H1 (cell line): ENCODE data around the gene WHAMM. TPM values are rescaled to one million over a fixed set of nuclear protein-coding genes. Genes with fewer than 3 reads are reported as not detected.

Source experiments
- CTCF ChIA-PET: fragments of 300-600 bp; sonication (Branson Sonifier 250); formaldehyde crosslinking; loops from one replicate; lab custom pipeline; 2021; ENCODE audit not compliant: partially characterized antibody; lab: Charles Lee
- POLR2A ChIA-PET: fragments of 300-600 bp; sonication (Branson Sonifier 250); formaldehyde crosslinking; loops from one replicate; lab custom pipeline; 2021; ENCODE audit warnings: inconsistent platforms; ENCODE audit not compliant: partially characterized antibody; lab: Charles Lee
- DNase-seq, 2 experiments: peaks; one replicate each; pipeline versions ENCODE4 v3.0.0 to v3.0.0-alpha.2; 2010 to 2022; ENCODE audit warnings: low spot score in 2 of 2, low read depth in 1 of 2, mixed read lengths in 1 of 2
- FAIRE-seq: peaks from 2 replicates; lab custom pipeline; 2011; peaks lifted over from hg19 to GRCh38; lab: Jason Lieb, UNC
- H2AFZ ChIP-seq: 2 replicates; pipeline ENCODE4 v1.8.1; 2012; ENCODE audit warnings: low read length, inconsistent platforms
- H2AK5ac ChIP-seq: 2 replicates; pipeline ENCODE4 v1.6.1; 2013; ENCODE audit warnings: low read depth, low read length
- H2BK120ac ChIP-seq: replicated peaks from 2 replicates; pipeline ENCODE3; 2013; ENCODE audit warnings: low read depth, low read length, inconsistent platforms
- H2BK12ac ChIP-seq: 2 replicates; pipeline ENCODE4 v1.6.1; 2013; ENCODE audit warnings: low read depth, low read length
- H2BK15ac ChIP-seq: 2 replicates; pipeline ENCODE4 v1.6.1; 2013; ENCODE audit warnings: low read length
- H2BK20ac ChIP-seq: 2 replicates; pipeline ENCODE4 v1.6.1; 2013; ENCODE audit warnings: low read length
- H2BK5ac ChIP-seq: 2 replicates; pipeline ENCODE4 v1.6.1; 2013; ENCODE audit warnings: low read depth, low read length
- H3K14ac ChIP-seq: 2 replicates; pipeline ENCODE4 v1.6.1; 2013; ENCODE audit warnings: inconsistent platforms; ENCODE audit not compliant: insufficient read length
- H3K18ac ChIP-seq: 2 replicates; pipeline ENCODE4 v1.6.1; 2013; ENCODE audit warnings: low read length; ENCODE audit errors: extremely low read depth
- H3K23ac ChIP-seq: 2 replicates; pipeline ENCODE4 v1.6.1; 2013; ENCODE audit warnings: inconsistent platforms; ENCODE audit not compliant: insufficient read length
- H3K23me2 ChIP-seq: 2 replicates; pipeline ENCODE4 v1.6.1; 2013; ENCODE audit warnings: low read depth, low read length
- H3K27ac ChIP-seq: 2 replicates; pipeline ENCODE4 v1.6.1; 2011; ENCODE audit warnings: low read depth, low read length, inconsistent platforms
- H3K27me3 ChIP-seq, 4 experiments: replicated peaks in 1 of 4; 1 replicate in 1 of 4; 2 replicates in 3 of 4; pipeline versions ENCODE4 v1.6.1 to v1.8.1; 2011 to 2013; ENCODE audit warnings: low read length in 3 of 4, mild to moderate bottlenecking in 3 of 4, inconsistent platforms in 2 of 4, mixed read lengths in 2 of 4, moderate library complexity in 1 of 4; ENCODE audit not compliant: control insufficient read depth in 3 of 4, insufficient read depth in 3 of 4; ENCODE audit errors: extremely low read depth in 1 of 4
- H3K36me3 ChIP-seq, 4 experiments: 2 replicates each; pipeline versions ENCODE4 v1.6.1 to v1.8.1; 2011 to 2013; ENCODE audit warnings: mild to moderate bottlenecking in 4 of 4, low read length in 3 of 4, moderate library complexity in 2 of 4, control low read depth in 1 of 4, inconsistent platforms in 1 of 4; ENCODE audit not compliant: insufficient read depth in 4 of 4, control insufficient read depth in 2 of 4
- H3K4ac ChIP-seq: replicated peaks from 2 replicates; pipeline ENCODE3; 2013; ENCODE audit warnings: low read length, low read depth, mixed read lengths, inconsistent platforms; ENCODE audit not compliant: insufficient read length
- H3K4me1 ChIP-seq, 4 experiments: replicated peaks in 1 of 4; 1 replicate in 1 of 4; 2 replicates in 3 of 4; pipeline versions ENCODE4 v1.6.1 to v1.8.1; 2011 to 2013; ENCODE audit warnings: low read length in 3 of 4, inconsistent platforms in 2 of 4, mixed read lengths in 1 of 4; ENCODE audit not compliant: insufficient read depth in 4 of 4, control insufficient read depth in 3 of 4
- H3K4me2 ChIP-seq, 2 experiments: 2 replicates each; pipeline versions ENCODE4 v1.6.1 to v1.8.1; 2011 to 2013; ENCODE audit warnings: low read depth in 2 of 2, low read length in 2 of 2, control low read depth in 1 of 2, inconsistent platforms in 1 of 2, mild to moderate bottlenecking in 1 of 2; ENCODE audit not compliant: insufficient read depth in 1 of 2
- H3K4me3 ChIP-seq, 4 experiments: fragments of 200-600, 300-600 bp in 1 of 4; sonication (generic), shearing (Covaris generic), sonication (Bioruptor Twin) in 1 of 4; 2 replicates each; pipeline versions ENCODE4 v1.5.1 to v1.8.1; 2011 to 2016; ENCODE audit warnings: low read length in 4 of 4, low read depth in 3 of 4, control low read depth in 2 of 4, inconsistent platforms in 2 of 4, mild to moderate bottlenecking in 2 of 4, mixed read lengths in 1 of 4, moderate library complexity in 1 of 4; ENCODE audit not compliant: insufficient read depth in 2 of 4; ENCODE audit errors: extremely low read depth in 1 of 4
- H3K56ac ChIP-seq: replicated peaks from 2 replicates; pipeline ENCODE3; 2013; ENCODE audit warnings: low read depth, mild to moderate bottlenecking, mixed read lengths, low read length, inconsistent platforms; ENCODE audit not compliant: insufficient read length
- H3K79me1 ChIP-seq: 2 replicates; pipeline ENCODE4 v1.6.1; 2013; ENCODE audit warnings: low read depth, low read length, control low read depth
- H3K79me2 ChIP-seq, 2 experiments: 2 replicates each; pipeline versions ENCODE4 v1.6.1 to v1.8.1; 2012 to 2013; ENCODE audit warnings: low read length in 2 of 2, mild to moderate bottlenecking in 2 of 2, inconsistent platforms in 1 of 2; ENCODE audit not compliant: insufficient read depth in 2 of 2, control insufficient read depth in 1 of 2
- H3K9ac ChIP-seq, 4 experiments: replicated peaks in 1 of 4; 1 replicate in 1 of 4; 2 replicates in 3 of 4; pipeline versions ENCODE4 v1.6.1 to v1.8.1; 2011 to 2013; ENCODE audit warnings: low read depth in 3 of 4, low read length in 3 of 4, control low read depth in 2 of 4, mild to moderate bottlenecking in 2 of 4, moderate library complexity in 2 of 4, inconsistent platforms in 1 of 4; ENCODE audit errors: extremely low read depth in 1 of 4
- H3K9me3 ChIP-seq, 2 experiments: 2 replicates each; pipeline versions ENCODE4 v1.6.1 to v1.8.1; 2012 to 2013; ENCODE audit warnings: mild to moderate bottlenecking in 2 of 2, moderate library complexity in 2 of 2, control low read depth in 1 of 2, inconsistent platforms in 1 of 2, low read depth in 1 of 2, low read length in 1 of 2, mixed read lengths in 1 of 2; ENCODE audit not compliant: insufficient read depth in 2 of 2
- H4K20me1 ChIP-seq, 2 experiments: replicated peaks in 1 of 2; 2 replicates each; pipeline versions ENCODE3 to v1.8.1; 2011 to 2013; ENCODE audit warnings: inconsistent platforms in 2 of 2, low read length in 2 of 2, mild to moderate bottlenecking in 1 of 2; ENCODE audit not compliant: insufficient read depth in 2 of 2, control insufficient read depth in 1 of 2
- H4K5ac ChIP-seq: 2 replicates; pipeline ENCODE4 v1.6.1; 2013; ENCODE audit warnings: low read length, low read depth, mixed read lengths, inconsistent platforms; ENCODE audit not compliant: insufficient read length
- H4K8ac ChIP-seq: 2 replicates; pipeline ENCODE4 v1.8.0; 2013; ENCODE audit warnings: mild to moderate bottlenecking, moderate library complexity, low read length, inconsistent platforms; ENCODE audit not compliant: insufficient read depth; ENCODE audit errors: extremely low read depth
- H4K91ac ChIP-seq: replicated peaks from 2 replicates; pipeline ENCODE3; 2013; ENCODE audit warnings: low read length, mixed read lengths, inconsistent platforms; ENCODE audit not compliant: insufficient read length
- BRCA1 ChIP-seq: IDR thresholded peaks from 2 replicates; pipeline ENCODE4 v1.6.1; 2012; ENCODE audit warnings: low read depth, low read length, improper control_type of control experiment
- HDAC6 ChIP-seq: IDR thresholded peaks from one replicate; pipeline ENCODE4 v1.7.1; 2012; ENCODE audit warnings: low read depth, mild to moderate bottlenecking, inconsistent platforms, low read length, moderate library complexity
- JUN ChIP-seq: IDR thresholded peaks from 2 replicates; pipeline ENCODE4 v1.6.1; 2011; ENCODE audit warnings: low read depth, mild to moderate bottlenecking, improper control_type of control experiment, low read length
- NRF1 ChIP-seq: IDR thresholded peaks from 2 replicates; pipeline ENCODE4 v1.6.1; 2011; ENCODE audit warnings: mild to moderate bottlenecking, low read depth, low read length, improper control_type of control experiment
- SIX5 ChIP-seq: IDR thresholded peaks from 2 replicates; pipeline ENCODE4 v1.6.1; 2011; ENCODE audit warnings: mild to moderate bottlenecking, low read depth, low read length
- TBP ChIP-seq: IDR thresholded peaks from 2 replicates; pipeline ENCODE4 v1.6.1; 2011; ENCODE audit warnings: low read depth, low read length, improper control_type of control experiment
- WGBS, 2 experiments: shearing (Covaris generic) in 1 of 2; methylation state at CpG; one replicate each; pipeline versions ENCODE4 v1.1.6 to v1.1.7; 2013 to 2015; ENCODE audit warnings: low lambda C conversion rate in 2 of 2, mixed read lengths in 2 of 2, inconsistent platforms in 1 of 2, low coverage in 1 of 2, missing lambda C conversion rate in 1 of 2; ENCODE audit not compliant: insufficient replicate concordance in 2 of 2, insufficient coverage in 1 of 2, insufficient read length in 1 of 2; ENCODE audit errors: extremely low coverage in 1 of 2, missing lambda C conversion rate in 1 of 2; 5-methylcytosine and 5-hydroxymethylcytosine counted together
- polyA plus RNA-seq, 7 experiments: library from polyadenylated mRNA; depleted of rRNA in 3 of 7; stranded (reverse) in 5 of 7; unstranded in 2 of 7; fragments of >200 nt in 5 of 7; fragments of 200-250 nt in 2 of 7; gene quantifications; 1 replicate in 5 of 7; 2 replicates in 1 of 7; 4 replicates in 1 of 7; pipeline versions ENCODE4 v1.2.1 to v1.2.3, GENCODE V29; 2011 to 2013; ENCODE audit warnings: missing spikeins in 2 of 7, mixed read lengths in 2 of 7
- total RNA-seq: library from RNA; stranded (reverse); fragmentation: NEBNext Ultra II Directional; extraction: Animal tissue kit (Norgen Biotek cat#: 25700); gene quantifications from 2 replicates; pipeline ENCODE4 v1.2.1, GENCODE V29; 2021

The WHAMM gene
- total and polyA plus RNA-seq, 2 of the 8 experiments (the other 6 are each of a cell fraction or from before 2014, with no cell fraction given), result 1.1 to 3.3 TPM

GRCh38 chr15:82877825-82878224 lies 68.4 kb downstream of the WHAMM start:
- Histone ChIP-seq H3K4ac (no peak overlapping the region), H3K79me2 (no peaks in the 10 kb centered on the region), H2BK5ac (no peak overlapping the region), H2AFZ (no peak overlapping the region), H3K4me2 (no peak overlapping the region), H4K20me1 (no peaks in the 10 kb centered on the region), H3K4me1 (no peaks in the 10 kb centered on the region), H4K91ac (no peak overlapping the region), H3K4me3 (no peak overlapping the region), H3K27me3 (no peaks in the 10 kb centered on the region), H3K14ac (no peak overlapping the region), H2BK12ac (no peak overlapping the region), H3K79me1 (no peaks in the 10 kb centered on the region), H3K27ac (no peak overlapping the region), H4K5ac (no peak overlapping the region), H2BK120ac (no peak overlapping the region), H3K56ac (no peak overlapping the region), H4K8ac (no peak overlapping the region)
- ChIA-PET CTCF (interaction anchor here (0.6 to 1.3 kb wide), 3 partner anchors 44 to 183 kb away, joined by 3 to 4 read pairs (median 3); partner anchors contain the start of gene C15orf40), POLR2A (interaction anchor here (1.5 kb wide), 1 partner anchor 23 kb away, joined by 4 read pairs; no protein-coding TSS in a partner anchor)
- WGBS, 2 experiments, result 93% methylated on average over 2 of the region's 2 CpGs; no CpG with 5 or more reads in 1 of the 2 experiments
- no peak for DNase-seq
- TF ChIP-seq HDAC6 (no peak), TBP (no peak), NRF1 (no peak), BRCA1 (no peak), JUN (no peak), SIX5 (no peak)
- TF ChIP-seq, all 59 proteins: peak for 0
- no peak overlapping the region for H2BK15ac ChIP-seq
- no peak overlapping the region for H3K9ac ChIP-seq
- H2BK20ac ChIP-seq, result no peak overlapping the region
- FAIRE-seq, result no peak
- H3K9me3 ChIP-seq, result no peaks in the 10 kb centered on the region
- no peak overlapping the region for H3K23ac ChIP-seq
- H3K36me3 ChIP-seq, result no peaks in the 10 kb centered on the region
- H3K18ac ChIP-seq, result no peak overlapping the region
- no peak overlapping the region for H2AK5ac ChIP-seq
- H3K23me2 ChIP-seq, result no peaks in the 10 kb centered on the region
